Measurements from ENCODE around the gene NINJ1. TPM values are rescaled to one million over a fixed set of nuclear protein-coding genes. Genes with fewer than 3 reads are reported as not detected.

The NINJ1 gene
- total RNA-seq, 1 donor from 2014 or later, result 53.7 TPM

- H3K4me3 ChIP-seq, result peak overlapping the region; percentile 72
- no peak for TF ChIP-seq CTCF (IDR thresholded peaks at IDR 0.05; ENCODE audit: borderline replicate concordance)
- intact Hi-C loops (cut with micrococcal nuclease), result no loop called here
- H3K27me3 ChIP-seq (ENCODE audit: low read depth), result no peaks in the 10 kb centered on the region
- peak; percentile 59 for DNase-seq
- H3K27ac ChIP-seq (replicated peaks), result peak overlapping the region; percentile 97
- H3K4me1 ChIP-seq, result peaks cover 66% of the 10 kb centered on the region
- H3K36me3 ChIP-seq, result no peaks in the 10 kb centered on the region
- H3K9me3 ChIP-seq (replicated peaks), result peaks cover 12% of the 10 kb centered on the region
Observed at GRCh38 chr9:93094658-93095204, 39.3 kb downstream of the NINJ1 start.

GRCh38 chr9:93093877-93094657, 40.0 kb downstream of the NINJ1 start:
- TF ChIP-seq CTCF (IDR thresholded peaks at IDR 0.05; ENCODE audit: borderline replicate concordance), result no peak
- H3K4me1 ChIP-seq, result peaks cover 59% of the 10 kb centered on the region
- peaks cover 12% of the 10 kb centered on the region for H3K9me3 ChIP-seq (replicated peaks)
- no peak for DNase-seq
- H3K36me3 ChIP-seq, result no peaks in the 10 kb centered on the region
- H3K4me3 ChIP-seq, result no peak overlapping the region
- H3K27me3 ChIP-seq (ENCODE audit: low read depth), result no peaks in the 10 kb centered on the region
- intact Hi-C loops (cut with micrococcal nuclease), result no loop called here
- H3K27ac ChIP-seq (replicated peaks), result peak overlapping the region; percentile 97

GRCh38 chr9:93093127-93093876, 40.7 kb downstream of the NINJ1 start:
- Histone ChIP-seq H3K36me3 (no peaks in the 10 kb centered on the region), H3K4me3 (no peak overlapping the region), H3K27ac (replicated peaks) (peak overlapping the region; percentile 97), H3K9me3 (replicated peaks) (peaks cover 12% of the 10 kb centered on the region), H3K4me1 (peaks cover 52% of the 10 kb centered on the region), H3K27me3 (ENCODE audit: low read depth) (no peaks in the 10 kb centered on the region)
- intact Hi-C loops (cut with micrococcal nuclease), result no loop called here
- DNase-seq, result no peak
- no peak for TF ChIP-seq CTCF (IDR thresholded peaks at IDR 0.05; ENCODE audit: borderline replicate concordance)

- no peaks in the 10 kb centered on the region for H3K27me3 ChIP-seq (ENCODE audit: low read depth)
- peak overlapping the region; percentile 97 for H3K27ac ChIP-seq (replicated peaks)
- peaks cover 43% of the 10 kb centered on the region for H3K4me1 ChIP-seq
- H3K9me3 ChIP-seq (replicated peaks), result peaks cover 12% of the 10 kb centered on the region
- no peak for DNase-seq
- H3K36me3 ChIP-seq, result no peaks in the 10 kb centered on the region
- intact Hi-C loops (cut with micrococcal nuclease), result no loop called here
- H3K4me3 ChIP-seq, result no peak overlapping the region
- no peak for TF ChIP-seq CTCF (IDR thresholded peaks at IDR 0.05; ENCODE audit: borderline replicate concordance)
Observed at GRCh38 chr9:93092251-93092991, 41.6 kb downstream of the NINJ1 start.

GRCh38 chr9:93091453-93092081, 42.5 kb downstream of the NINJ1 start:
- intact Hi-C loops (cut with micrococcal nuclease), result no loop called here

More at GRCh38 chr9:93091453-93092081, 42.5 kb downstream of the NINJ1 start:
- Histone ChIP-seq H3K27ac (replicated peaks) (no peak overlapping the region), H3K9me3 (replicated peaks) (peaks cover 12% of the 10 kb centered on the region), H3K4me3 (no peak overlapping the region), H3K4me1 (peaks cover 34% of the 10 kb centered on the region), H3K36me3 (no peaks in the 10 kb centered on the region), H3K27me3 (ENCODE audit: low read depth) (no peaks in the 10 kb centered on the region)
- no peak for DNase-seq
- TF ChIP-seq CTCF (IDR thresholded peaks at IDR 0.05; ENCODE audit: borderline replicate concordance), result no peak

Data from left ventricle myocardium inferior (tissue), 1 donor.